Measurements from ENCODE around the gene ADD1.

Gene ADD1

DNA sequence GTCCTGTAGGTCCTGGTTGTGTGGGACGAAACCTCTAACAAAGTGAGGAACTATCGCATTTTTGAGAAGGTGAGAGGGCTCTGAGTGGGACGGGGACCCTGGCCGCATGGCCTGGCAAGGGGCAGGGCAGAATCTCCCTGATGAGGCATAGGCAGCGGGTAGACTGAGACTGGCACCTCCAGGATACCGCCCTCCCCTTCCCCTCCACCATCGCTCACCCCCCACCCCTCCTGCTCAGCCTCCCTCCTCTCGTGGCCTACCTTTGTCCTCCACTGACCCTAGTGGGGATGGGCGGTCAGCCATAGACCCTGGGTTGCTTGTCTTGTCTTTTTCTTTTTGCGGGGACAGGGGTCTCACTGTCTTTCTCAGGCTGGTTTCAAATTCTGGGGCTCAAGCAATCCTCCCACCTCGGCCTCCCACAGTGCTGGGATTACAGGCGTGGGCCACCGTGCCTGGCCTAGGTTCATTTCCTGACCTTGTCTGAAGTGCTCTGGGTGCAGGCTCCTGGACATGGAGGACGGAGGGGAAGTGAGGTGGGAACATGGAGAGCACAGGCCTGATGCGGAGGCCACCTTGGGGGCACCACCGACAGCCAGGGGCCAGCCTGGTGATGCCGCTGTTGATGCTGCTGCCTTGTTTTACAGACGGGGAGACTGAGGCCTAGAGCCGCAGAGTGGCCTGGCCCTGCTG, 10.5 kb upstream of the ADD1 start:
- H3K36me3 ChIP-seq (ENCODE audit: control insufficient read depth, insufficient read depth, low read length): peaks cover 39% of the 10 kb centered on the region
- TF ChIP-seq, protein P1, sequence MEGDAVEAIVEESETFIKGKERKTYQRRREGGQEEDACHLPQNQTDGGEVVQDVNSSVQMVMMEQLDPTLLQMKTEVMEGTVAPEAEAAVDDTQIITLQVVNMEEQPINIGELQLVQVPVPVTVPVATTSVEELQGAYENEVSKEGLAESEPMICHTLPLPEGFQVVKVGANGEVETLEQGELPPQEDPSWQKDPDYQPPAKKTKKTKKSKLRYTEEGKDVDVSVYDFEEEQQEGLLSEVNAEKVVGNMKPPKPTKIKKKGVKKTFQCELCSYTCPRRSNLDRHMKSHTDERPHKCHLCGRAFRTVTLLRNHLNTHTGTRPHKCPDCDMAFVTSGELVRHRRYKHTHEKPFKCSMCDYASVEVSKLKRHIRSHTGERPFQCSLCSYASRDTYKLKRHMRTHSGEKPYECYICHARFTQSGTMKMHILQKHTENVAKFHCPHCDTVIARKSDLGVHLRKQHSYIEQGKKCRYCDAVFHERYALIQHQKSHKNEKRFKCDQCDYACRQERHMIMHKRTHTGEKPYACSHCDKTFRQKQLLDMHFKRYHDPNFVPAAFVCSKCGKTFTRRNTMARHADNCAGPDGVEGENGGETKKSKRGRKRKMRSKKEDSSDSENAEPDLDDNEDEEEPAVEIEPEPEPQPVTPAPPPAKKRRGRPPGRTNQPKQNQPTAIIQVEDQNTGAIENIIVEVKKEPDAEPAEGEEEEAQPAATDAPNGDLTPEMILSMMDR (IDR thresholded peaks at IDR 0.05; ENCODE audit: insufficient read depth, low read length, poor library complexity, severe bottlenecking): no peak
- no peak overlapping the region for H3K4me3 ChIP-seq (replicated peaks; ENCODE audit: low read depth, low read length)

DNA sequence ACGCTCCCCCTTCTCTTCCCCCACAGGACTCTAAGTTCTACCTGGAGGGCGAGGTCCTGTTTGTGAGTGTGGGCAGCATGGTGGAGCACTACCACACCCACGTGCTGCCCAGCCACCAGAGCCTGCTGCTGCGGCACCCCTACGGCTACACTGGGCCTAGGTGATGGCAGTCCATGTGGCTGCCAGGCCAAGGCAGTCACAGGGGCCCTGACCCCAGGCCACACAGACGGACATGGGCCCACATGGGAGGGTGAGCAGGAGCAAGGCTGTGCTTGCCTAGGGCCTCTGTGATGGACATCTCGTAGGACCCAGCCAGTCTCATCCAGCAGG, 10.0 kb upstream of the ADD1 start:
- H3K27me3 ChIP-seq (replicated peaks; ENCODE audit: control insufficient read depth, insufficient read depth, low read length): no peaks in the 10 kb centered on the region
- no peak for DNase-seq (ENCODE audit: extremely low read depth, insufficient read length)
- H3K36me3 ChIP-seq (ENCODE audit: control insufficient read depth, insufficient read depth, low read length): peaks cover 35% of the 10 kb centered on the region
- H3K4me3 ChIP-seq (replicated peaks; ENCODE audit: low read depth, low read length): no peak overlapping the region
- TF ChIP-seq, protein P1 (IDR thresholded peaks at IDR 0.05; ENCODE audit: insufficient read depth, low read length, poor library complexity, severe bottlenecking): no peak

More for the DNA sequence above, 10.5 kb upstream of the ADD1 start:
- no peak for DNase-seq (ENCODE audit: extremely low read depth, insufficient read length)
- H3K27me3 ChIP-seq (replicated peaks; ENCODE audit: control insufficient read depth, insufficient read depth, low read length): no peaks in the 10 kb centered on the region

- peaks cover 34% of the 10 kb centered on the region for H3K36me3 ChIP-seq (ENCODE audit: control insufficient read depth, insufficient read depth, low read length)
- no peak overlapping the region for H3K4me3 ChIP-seq (replicated peaks; ENCODE audit: low read depth, low read length)
- DNase-seq (ENCODE audit: extremely low read depth, insufficient read length): peak; percentile 17
- no peaks in the 10 kb centered on the region for H3K27me3 ChIP-seq (replicated peaks; ENCODE audit: control insufficient read depth, insufficient read depth, low read length)
- TF ChIP-seq, protein P1 (IDR thresholded peaks at IDR 0.05; ENCODE audit: insufficient read depth, low read length, poor library complexity, severe bottlenecking): no peak
These were observed 9.4 kb upstream of the ADD1 start for GRCh38 chr4:2834001-2834921.

DNA sequence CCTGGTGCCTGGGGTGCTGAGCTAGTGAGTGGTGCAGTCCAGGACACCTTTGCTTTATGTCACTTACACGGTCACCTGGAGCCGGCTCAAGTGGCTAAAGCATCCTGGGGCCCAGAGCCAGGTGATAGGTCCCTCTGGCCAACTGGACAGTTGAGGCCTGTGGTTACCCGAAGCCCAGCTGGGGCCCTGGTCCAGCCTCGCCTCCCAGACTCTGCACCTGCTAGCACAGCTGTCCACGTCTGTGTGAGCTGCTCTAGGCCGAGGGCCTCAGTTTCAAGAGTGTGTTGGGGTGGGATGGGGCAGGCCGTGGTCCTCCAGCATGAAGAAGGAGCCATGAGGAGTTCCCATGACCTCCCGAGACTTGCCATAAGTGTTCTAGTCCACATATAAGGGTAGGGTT, 7.7 kb upstream of the ADD1 start:
- TF ChIP-seq, protein P1 (IDR thresholded peaks at IDR 0.05; ENCODE audit: insufficient read depth, low read length, poor library complexity, severe bottlenecking): no peak
- Histone ChIP-seq H3K27me3 (replicated peaks; ENCODE audit: control insufficient read depth, insufficient read depth, low read length) (no peaks in the 10 kb centered on the region), H3K4me3 (replicated peaks; ENCODE audit: low read depth, low read length) (no peak overlapping the region), H3K36me3 (ENCODE audit: control insufficient read depth, insufficient read depth, low read length) (peaks cover 28% of the 10 kb centered on the region)
- DNase-seq (ENCODE audit: extremely low read depth, insufficient read length): no peak

- no peak for DNase-seq (ENCODE audit: extremely low read depth, insufficient read length)
- TF ChIP-seq, protein P1 (IDR thresholded peaks at IDR 0.05; ENCODE audit: insufficient read depth, low read length, poor library complexity, severe bottlenecking): no peak
- H3K36me3 ChIP-seq (ENCODE audit: control insufficient read depth, insufficient read depth, low read length): peaks cover 24% of the 10 kb centered on the region
- no peak overlapping the region for H3K4me3 ChIP-seq (replicated peaks; ENCODE audit: low read depth, low read length)
- H3K27me3 ChIP-seq (replicated peaks; ENCODE audit: control insufficient read depth, insufficient read depth, low read length): no peaks in the 10 kb centered on the region
These were observed 7.2 kb upstream of the ADD1 start for GRCh38 chr4:2836391-2836859.
